M059J (cell line): Measurements from ENCODE around the gene COG1. TPM values are rescaled to one million over a fixed set of nuclear protein-coding genes. Genes with fewer than 3 reads are reported as not detected.
"Not testable (repeated sequence)": the region's sequence is repeated elsewhere in the genome, so short reads cannot be mapped to it uniquely, and the experiment has no call there.

Source experiments
- DNase-seq: peaks from one replicate; pipeline ENCODE4 v3.0.0-alpha.2; 2012; ENCODE audit warnings: low read depth
- total RNA-seq: library from RNA; depleted of rRNA; stranded (reverse); fragments of >200 nt; shearing (Covaris generic); gene quantifications from 2 replicates; pipeline ENCODE4 v1.2.3, GENCODE V29; 2014; rRNA removed

The COG1 gene, protein sequence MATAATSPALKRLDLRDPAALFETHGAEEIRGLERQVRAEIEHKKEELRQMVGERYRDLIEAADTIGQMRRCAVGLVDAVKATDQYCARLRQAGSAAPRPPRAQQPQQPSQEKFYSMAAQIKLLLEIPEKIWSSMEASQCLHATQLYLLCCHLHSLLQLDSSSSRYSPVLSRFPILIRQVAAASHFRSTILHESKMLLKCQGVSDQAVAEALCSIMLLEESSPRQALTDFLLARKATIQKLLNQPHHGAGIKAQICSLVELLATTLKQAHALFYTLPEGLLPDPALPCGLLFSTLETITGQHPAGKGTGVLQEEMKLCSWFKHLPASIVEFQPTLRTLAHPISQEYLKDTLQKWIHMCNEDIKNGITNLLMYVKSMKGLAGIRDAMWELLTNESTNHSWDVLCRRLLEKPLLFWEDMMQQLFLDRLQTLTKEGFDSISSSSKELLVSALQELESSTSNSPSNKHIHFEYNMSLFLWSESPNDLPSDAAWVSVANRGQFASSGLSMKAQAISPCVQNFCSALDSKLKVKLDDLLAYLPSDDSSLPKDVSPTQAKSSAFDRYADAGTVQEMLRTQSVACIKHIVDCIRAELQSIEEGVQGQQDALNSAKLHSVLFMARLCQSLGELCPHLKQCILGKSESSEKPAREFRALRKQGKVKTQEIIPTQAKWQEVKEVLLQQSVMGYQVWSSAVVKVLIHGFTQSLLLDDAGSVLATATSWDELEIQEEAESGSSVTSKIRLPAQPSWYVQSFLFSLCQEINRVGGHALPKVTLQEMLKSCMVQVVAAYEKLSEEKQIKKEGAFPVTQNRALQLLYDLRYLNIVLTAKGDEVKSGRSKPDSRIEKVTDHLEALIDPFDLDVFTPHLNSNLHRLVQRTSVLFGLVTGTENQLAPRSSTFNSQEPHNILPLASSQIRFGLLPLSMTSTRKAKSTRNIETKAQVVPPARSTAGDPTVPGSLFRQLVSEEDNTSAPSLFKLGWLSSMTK
- total RNA-seq: 21.6 and 22.4 TPM in 2 replicates

GRCh38 chr17:73192894-73193701 is at the start of gene COG1:
TSS of gene COG1 (plus strand) at chr17:73193055. CDS start at chr17:73193070, 15 bp downstream.
- peak; percentile 87 for DNase-seq

- DNase-seq: not testable (repeated sequence)
These were observed 48.6 kb upstream of the COG1 start for GRCh38 chr17:73144209-73144608.

- DNase-seq: no peak
These were observed 47.2 kb upstream of the COG1 start for GRCh38 chr17:73145641-73146040.

- not testable (repeated sequence) for DNase-seq
These were observed 45.1 kb upstream of the COG1 start for GRCh38 chr17:73147791-73148190.

GRCh38 chr17:73148540-73149334 is 44.1 kb upstream of the COG1 start:
- DNase-seq: no peak

GRCh38 chr17:73150622-73151300 is 42.1 kb upstream of the COG1 start:
- not testable (repeated sequence) for DNase-seq

DNA sequence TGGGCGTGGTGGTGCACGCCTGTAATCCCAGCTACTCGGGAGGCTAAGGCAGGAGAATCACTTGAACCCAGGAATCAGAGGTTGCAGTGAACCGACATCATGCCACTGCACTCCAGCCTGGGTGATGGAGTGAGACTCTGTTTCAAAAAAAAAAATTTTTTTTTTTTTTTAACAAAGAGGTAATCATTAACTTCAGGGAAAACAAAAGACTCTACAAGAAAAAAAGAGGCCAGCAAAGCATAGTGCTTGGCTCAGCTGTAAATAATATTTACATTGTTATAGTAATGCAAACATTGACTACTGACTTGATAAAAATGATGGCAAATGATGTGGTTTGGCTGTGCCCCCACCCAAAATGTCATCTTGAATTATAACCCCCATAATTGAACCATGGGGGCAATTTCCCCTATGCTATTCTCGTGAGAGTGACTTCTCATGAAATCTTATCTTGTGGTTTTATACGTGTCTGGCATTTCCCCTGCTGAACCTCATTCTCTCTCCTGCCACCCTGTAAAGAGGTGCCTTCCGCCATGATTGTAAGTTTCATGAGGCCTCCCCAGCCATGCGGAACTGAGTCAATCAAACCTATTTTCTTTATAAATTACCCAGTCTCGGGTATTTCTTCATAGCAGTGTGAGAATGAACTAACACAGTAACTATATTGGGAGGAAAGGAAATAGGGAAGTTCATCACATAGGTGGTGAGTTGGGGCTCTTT is 40.8 kb upstream of the COG1 start:
- DNase-seq: no peak

GRCh38 chr17:73155410-73156165 is 37.3 kb upstream of the COG1 start:
- DNase-seq: no peak

DNA sequence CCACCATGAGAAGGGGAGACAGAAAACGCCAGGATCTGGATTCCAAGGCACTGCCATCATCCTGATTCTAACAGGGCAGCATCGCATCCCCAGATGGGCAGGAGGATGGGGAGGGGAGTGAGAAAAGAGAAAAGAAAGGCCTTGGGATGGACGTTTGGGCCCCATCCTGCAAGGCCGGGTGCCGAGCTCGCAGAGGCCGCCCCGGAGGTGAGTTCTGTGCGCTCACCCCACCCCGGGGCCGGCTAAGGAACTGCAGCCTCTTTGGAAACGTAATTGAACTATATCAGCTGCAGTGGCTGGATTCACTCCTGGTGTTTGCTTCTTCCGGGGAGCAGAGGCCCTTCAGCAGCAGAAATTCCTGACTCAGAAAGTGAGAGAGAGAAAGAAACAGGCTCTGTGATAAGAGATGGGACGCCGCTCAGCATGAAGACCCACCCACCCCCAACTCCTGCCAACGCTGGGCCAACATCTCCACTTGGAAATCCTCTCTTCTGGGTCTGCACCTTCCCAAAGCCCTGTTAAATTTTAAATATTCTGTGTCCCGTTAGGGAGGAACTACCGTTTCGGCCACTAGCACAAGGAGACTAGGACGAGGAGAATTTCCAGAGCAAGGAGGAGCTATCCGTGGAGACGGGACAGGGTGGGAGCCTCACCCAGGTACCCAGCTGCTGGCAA is 36.6 kb upstream of the COG1 start:
- DNase-seq: peak; percentile 65

GRCh38 chr17:73156887-73157520 is 35.9 kb upstream of the COG1 start:
- DNase-seq: no peak

DNA sequence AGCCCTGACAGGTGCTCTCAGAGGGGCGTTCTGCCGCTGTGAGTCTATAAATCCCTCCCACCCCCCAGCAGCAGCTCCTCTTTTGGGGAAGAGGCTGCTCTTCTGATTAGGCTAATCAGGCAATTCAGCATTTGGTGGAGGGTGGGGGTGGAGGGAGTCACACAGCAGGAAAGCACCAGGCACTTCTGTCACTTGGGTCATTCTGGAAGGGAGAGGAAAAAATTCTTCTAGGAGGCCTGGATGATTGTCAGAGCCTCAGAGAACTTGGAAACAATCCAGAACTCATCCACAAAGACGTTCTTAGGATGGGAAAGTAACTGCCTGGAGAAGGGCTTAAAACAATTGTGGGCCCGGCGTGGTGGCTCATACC is 35.3 kb upstream of the COG1 start:
- DNase-seq: no peak

- DNase-seq: no peak
These were observed 34.7 kb upstream of the COG1 start for GRCh38 chr17:73158133-73158532.

DNA sequence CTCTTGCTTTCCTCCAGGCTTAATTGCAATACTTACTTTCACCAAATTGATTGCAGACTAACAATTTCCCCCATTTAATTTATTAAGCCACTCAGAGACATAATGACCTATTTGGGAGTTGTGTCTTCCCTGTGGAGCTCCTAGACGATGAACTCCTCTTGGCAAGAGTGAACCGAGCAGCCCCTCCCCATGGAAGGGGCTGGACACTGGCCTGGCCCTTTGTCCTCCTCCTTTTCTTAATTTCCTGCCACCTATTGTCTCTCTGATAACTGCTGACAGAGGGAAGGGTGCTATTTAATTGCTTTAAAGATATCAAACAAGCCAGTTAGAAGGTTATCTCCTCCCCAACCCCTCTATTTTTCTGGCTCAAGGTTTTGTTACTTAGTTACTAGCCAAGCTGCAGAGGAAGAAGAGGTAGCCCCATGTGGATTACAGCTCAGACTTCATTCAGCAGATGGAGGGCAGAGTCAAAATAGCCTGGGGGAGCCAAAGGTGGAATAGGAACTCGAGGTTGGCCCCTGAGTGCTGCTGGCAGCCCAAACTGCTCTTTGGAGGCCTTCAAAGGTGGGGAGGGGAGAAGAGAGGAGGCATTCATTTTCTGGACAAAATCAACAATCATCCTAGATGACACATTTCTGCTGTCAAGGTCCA is 31.8 kb upstream of the COG1 start:
- DNase-seq: no peak

- no peak for DNase-seq
These were observed 29.8 kb upstream of the COG1 start for GRCh38 chr17:73163043-73163442.

DNA sequence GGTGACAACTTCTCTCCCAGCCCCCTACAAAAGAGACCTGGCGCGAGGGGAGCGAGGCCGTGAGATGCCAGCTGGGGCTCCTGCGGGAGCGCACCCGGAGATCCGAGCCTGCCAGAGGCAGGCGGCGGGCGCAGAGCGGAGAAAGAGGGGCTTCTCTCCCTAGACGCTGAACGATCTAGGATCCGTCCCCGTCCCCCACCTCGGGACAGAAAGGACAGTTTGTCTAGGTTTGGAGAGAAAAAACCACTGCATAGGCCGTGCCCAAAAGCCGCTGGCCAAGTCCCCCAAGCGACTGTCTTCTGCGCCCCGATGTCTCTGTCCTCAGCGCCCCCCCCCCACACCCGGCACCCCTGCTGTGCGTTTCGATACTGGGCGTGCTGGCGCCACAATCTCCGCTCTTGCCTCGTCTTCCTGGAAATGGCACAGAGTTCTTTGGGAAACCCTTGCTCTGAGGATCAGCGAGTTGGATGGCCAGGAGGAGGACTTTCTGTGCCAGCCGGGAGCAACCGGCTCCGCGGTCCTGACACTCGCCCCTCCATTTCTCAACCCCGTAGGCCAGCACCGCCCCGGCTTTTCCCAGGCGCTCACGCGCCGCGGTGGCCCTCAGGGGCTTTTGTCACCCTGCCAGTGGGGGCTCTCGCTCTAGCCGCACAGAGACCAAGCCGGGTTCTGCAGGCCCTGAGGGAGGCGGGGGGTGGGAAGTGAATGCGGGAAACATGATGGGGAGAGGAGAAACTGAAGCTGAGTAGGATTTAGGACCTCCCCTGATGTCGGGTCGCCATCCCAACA is 27.0 kb upstream of the COG1 start:
- DNase-seq: peak; percentile 26
